K562 (cell line): ENCODE data around the gene TRPM2. TPM values are rescaled to one million over a fixed set of nuclear protein-coding genes. Genes with fewer than 3 reads are reported as not detected.
"Not testable (repeated sequence)": the region's sequence is repeated elsewhere in the genome, so short reads cannot be mapped to it uniquely, and the experiment has no call there.

ENCODE experiments used
- ATAC-seq: fragments of 200-7000 bp; cut with Tn5 transposase; 3 replicates; pipeline ENCODE4 v1.9.1; 2020; ENCODE audit warnings: moderate library complexity
- BruUV-seq: library from RNA; stranded (reverse); fragments of 400-500 nt; replicated peaks from 2 replicates; lab custom pipeline; 2021; lab: Mats Ljungman, UMichigan
- CTCF ChIA-PET: fragments of 300-600 bp; formaldehyde crosslinking; extraction: SDS; loops from one replicate; lab custom pipeline; 2021; ENCODE audit warnings: low intra/inter-chr PET ratio; lab: Yijun Ruan, JAX
- POLR2A ChIA-PET: fragments of 300-600, 350-650 bp; sonication (Branson Sonifier 250); formaldehyde crosslinking; extraction: SDS; loops from one replicate; lab custom pipeline; 2021; ENCODE audit warnings: antibody characterized with exemption, inconsistent platforms; lab: Yijun Ruan, JAX
- DNase-seq, 4 experiments: peaks; one replicate each; pipeline versions ENCODE4 v3.0.0 to v3.0.0-alpha.2; 2011 to 2018; ENCODE audit warnings: low spot score in 3 of 4, mixed read lengths in 3 of 4; ENCODE audit errors: extremely low read depth in 1 of 4
- FAIRE-seq: peaks from 2 replicates; lab custom pipeline; 2011; peaks lifted over from hg19 to GRCh38; lab: Jason Lieb, UNC
- H2AFZ ChIP-seq: 2 replicates; pipeline ENCODE4 v1.6.0; 2011; ENCODE audit warnings: low read depth, low read length, control low read depth, inconsistent platforms
- H3K27ac ChIP-seq: fragments of 200-600 bp; 3 replicates; pipeline ENCODE4 v1.8.0; 2011; ENCODE audit warnings: low read depth, mild to moderate bottlenecking, control low read depth, inconsistent platforms, low read length, moderate library complexity, mixed read lengths; ENCODE audit errors: extremely low read depth
- H3K27me3 ChIP-seq, 2 experiments: fragments of 300-600 bp in 1 of 2; 2 replicates in 1 of 2; 3 replicates in 1 of 2; pipeline versions ENCODE4 v1.6.0 to v1.8.0; 2011; ENCODE audit warnings: inconsistent platforms in 2 of 2, low read length in 2 of 2, mild to moderate bottlenecking in 1 of 2, mixed read lengths in 1 of 2, moderate library complexity in 1 of 2; ENCODE audit not compliant: control insufficient read depth in 2 of 2, insufficient read depth in 2 of 2
- H3K36me3 ChIP-seq: fragments of 300-600 bp; 3 replicates; pipeline ENCODE4 v1.8.0; 2011; ENCODE audit warnings: mild to moderate bottlenecking, low read length, inconsistent platforms; ENCODE audit not compliant: control insufficient read depth, insufficient read depth
- H3K4me1 ChIP-seq, 2 experiments: fragments of 200-600 bp in 1 of 2; replicated peaks in 1 of 2; 2 replicates in 1 of 2; 3 replicates in 1 of 2; pipeline versions ENCODE4 v1.5.1 to v1.8.0; 2011; ENCODE audit warnings: inconsistent platforms in 2 of 2, low read length in 2 of 2, mild to moderate bottlenecking in 1 of 2, mixed read lengths in 1 of 2, moderate library complexity in 1 of 2; ENCODE audit not compliant: control insufficient read depth in 2 of 2, insufficient read depth in 2 of 2
- H3K4me2 ChIP-seq: 2 replicates; pipeline ENCODE4 v1.6.1; 2011; ENCODE audit warnings: low read length, control low read depth, inconsistent platforms, mixed read lengths; ENCODE audit not compliant: insufficient read depth
- H3K4me3 ChIP-seq: fragments of 200-600 bp; sonication (generic), shearing (Covaris generic); 2 replicates; pipeline ENCODE4 v1.5.1; 2016; ENCODE audit warnings: control low read depth, inconsistent platforms
- H3K79me2 ChIP-seq: fragments of 200-600 bp; 3 replicates; pipeline ENCODE4 v1.8.0; 2011; ENCODE audit warnings: low read length, inconsistent platforms; ENCODE audit not compliant: control insufficient read depth, insufficient read depth
- H3K9ac ChIP-seq, 2 experiments: 2 replicates each; pipeline versions ENCODE4 v1.6.0 to v1.6.1; 2011; ENCODE audit warnings: low read depth in 2 of 2, low read length in 2 of 2, control low read depth in 1 of 2, inconsistent platforms in 1 of 2, mild to moderate bottlenecking in 1 of 2, mixed read lengths in 1 of 2; ENCODE audit not compliant: insufficient read depth in 1 of 2
- H3K9me1 ChIP-seq: one replicate; pipeline ENCODE4 v1.6.0; 2011; ENCODE audit warnings: inconsistent platforms, mild to moderate bottlenecking, low read length, moderate library complexity; ENCODE audit not compliant: control insufficient read depth, insufficient read depth
- H3K9me3 ChIP-seq: replicated peaks from 2 replicates; pipeline ENCODE4 v1.5.1; 2011; ENCODE audit warnings: low read depth, low read length, inconsistent platforms; ENCODE audit not compliant: control insufficient read depth, insufficient read depth
- H4K20me1 ChIP-seq: replicated peaks from 2 replicates; pipeline ENCODE4 v1.6.1; 2011; ENCODE audit warnings: low read length, inconsistent platforms, mixed read lengths; ENCODE audit not compliant: control insufficient read depth, insufficient read depth
- CEBPB ChIP-seq: fragments of 450-650 bp; IDR thresholded peaks from 2 replicates; pipeline ENCODE4 v1.6.1; 2016; ENCODE audit warnings: missing genetic modification characterization, missing compliant biosample characterization
- WGBS: fragments of 100-300 bp; shearing (Covaris generic); methylation state at CpG from one replicate; pipeline ENCODE4 v1.1.6; 2016; ENCODE audit warnings: low coverage, mixed read lengths; ENCODE audit not compliant: insufficient coverage; ENCODE audit errors: missing lambda C conversion rate; 5-methylcytosine and 5-hydroxymethylcytosine counted together
- in situ Hi-C: fragments of 300-500 bp; cut with MboI; formaldehyde crosslinking; loops from 4 replicates; pipeline ENCODE4 v1.15.0; 2018; ENCODE audit warnings: inconsistent platforms, mixed read lengths
- intact Hi-C: fragments of 100-400 bp; cut with micrococcal nuclease; formaldehyde crosslinking; loops from 2 replicates; pipeline ENCODE4 v1.14.2; 2022
- polyA plus RNA-seq, 8 experiments: library from polyadenylated mRNA; depleted of rRNA in 4 of 8; stranded (reverse) in 5 of 8; unstranded in 3 of 8; fragments of >200 nt; fragmentation: Nextera tagmentation in 2 of 8; fragmentation: Illumina TruSeq in 1 of 8; extraction: Ambion mirVana in 2 of 8; extraction: Trizol in 1 of 8; gene quantifications; 2 replicates each; pipeline versions ENCODE4 v1.2.1 to v1.2.3, GENCODE V29; 2011 to 2014; ENCODE audit warnings: inconsistent platforms in 1 of 8, missing spikeins in 1 of 8
- total RNA-seq, 7 experiments: library from RNA; depleted of rRNA in 6 of 7; stranded (reverse); fragments of >200 nt in 6 of 7; fragmentation: Illumina TruSeq in 2 of 7; extraction: Trizol in 2 of 7; gene quantifications; 2 replicates each; pipeline versions ENCODE4 v1.2.1 to v1.2.3, GENCODE V29; 2011 to 2021; ENCODE audit warnings: low replicate concordance in 1 of 7

TRPM2 gene
- total and polyA plus RNA-seq, 9 of the 15 experiments (the other 6 are each of a cell fraction or from before 2014, with no cell fraction given): 0.33 to 2.1 (median 0.98) TPM; not detected in 2

DNA sequence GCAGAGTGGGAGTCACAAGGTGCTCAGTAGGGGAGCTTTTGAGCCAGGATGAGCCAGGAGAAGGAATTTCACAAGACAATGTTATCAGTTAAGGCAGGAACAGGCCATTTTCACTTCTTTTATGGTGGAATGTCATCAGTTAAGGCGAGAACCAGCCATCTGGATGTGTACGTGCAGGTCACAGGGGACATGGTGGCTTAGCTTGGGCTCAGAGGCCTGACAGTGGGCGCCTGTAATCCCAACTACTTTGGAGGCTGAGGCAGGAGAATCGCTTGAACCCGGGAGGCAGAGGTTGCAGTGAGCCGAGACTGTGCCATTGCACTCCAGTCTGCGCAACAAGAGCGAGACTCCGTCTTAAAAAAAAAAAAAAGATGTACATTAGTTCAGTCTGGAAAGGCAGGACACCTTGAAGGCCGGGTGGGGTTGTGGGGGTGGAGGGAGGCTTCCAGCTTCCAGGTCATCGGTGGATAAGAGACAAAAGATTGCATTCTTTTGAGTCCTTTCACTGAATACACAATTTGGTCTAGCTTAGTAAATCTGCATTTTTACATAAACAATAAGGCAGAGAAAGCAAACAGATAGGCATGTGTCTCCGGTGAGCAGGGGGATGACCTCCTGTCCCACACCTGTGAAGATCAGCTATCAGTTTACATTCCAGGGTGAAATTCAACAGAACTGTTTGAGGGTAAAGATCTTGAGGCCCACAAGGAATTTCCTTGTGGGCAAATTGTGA lies 11.5 kb upstream of the TRPM2 start:
- H3K27ac ChIP-seq, BruUV-seq, H3K79me2 ChIP-seq, in situ Hi-C loops, POLR2A ChIA-PET, H3K36me3 ChIP-seq, FAIRE-seq, intact Hi-C loops, CTCF ChIA-PET, H3K9me1 ChIP-seq, H3K4me3 ChIP-seq, DNase-seq, H3K9me3 ChIP-seq, H4K20me1 ChIP-seq, ATAC-seq, H3K4me2 ChIP-seq: not testable (repeated sequence)
- Histone ChIP-seq H3K4me1 (peaks cover 17 to 22% of the 10 kb centered on the region in 2 experiments; a peak in 4 of 5 replicates), H3K27me3 (peaks cover 19 to 25% of the 10 kb centered on the region in 2 experiments), H3K9ac (0 out of 4 replicates have a peak overlapping the region, but pooled peaks of 1 of the 2 experiments have one; percentile 61), H2AFZ (peak overlapping the region; percentile 34; the same call in 1 of the 2 replicates)
- 50% methylated on average over 12 of the region's 12 CpGs for WGBS
- peak; percentile 14; the same call in 1 of the 2 replicates for TF ChIP-seq CEBPB (tag)

DNA sequence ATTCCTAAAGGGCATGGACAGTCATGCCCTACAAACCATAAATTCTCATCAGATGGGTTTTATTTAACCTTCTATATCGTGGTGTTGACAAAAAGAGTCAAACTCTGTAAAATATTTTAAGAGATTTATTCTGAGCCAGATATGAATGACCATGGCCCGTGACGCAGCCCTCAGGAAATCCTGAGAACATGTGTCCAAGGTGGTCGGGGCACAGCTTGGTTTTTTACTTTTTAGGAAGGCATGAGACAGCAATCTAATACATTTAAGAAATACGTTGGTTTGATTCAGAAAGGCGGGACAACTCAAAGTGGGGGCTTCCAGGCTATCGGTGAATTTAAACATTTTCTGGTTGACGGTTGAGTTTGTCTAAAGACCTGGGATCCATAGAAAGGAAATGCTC lies 10.4 kb upstream of the TRPM2 start:
- FAIRE-seq, BruUV-seq: not testable (repeated sequence)

More for the DNA sequence above, 10.4 kb upstream of the TRPM2 start:
- ATAC-seq, H3K9me1 ChIP-seq, DNase-seq, H3K27ac ChIP-seq, H3K4me2 ChIP-seq, in situ Hi-C loops, H4K20me1 ChIP-seq, CTCF ChIA-PET, H3K4me3 ChIP-seq, H2AFZ ChIP-seq, intact Hi-C loops, H3K9ac ChIP-seq, H3K79me2 ChIP-seq, H3K36me3 ChIP-seq, H3K9me3 ChIP-seq: not testable (repeated sequence)
- Histone ChIP-seq H3K27me3 (peaks cover 23 to 35% of the 10 kb centered on the region in 2 experiments), H3K4me1 (peaks cover 11 to 24% of the 10 kb centered on the region in 2 experiments; a peak in 4 of 5 replicates)
- POLR2A ChIA-PET: interaction anchor here (0.6 to 1.2 kb wide), 4 partner anchors 8 to 174 kb away, joined by 3 to 5 read pairs (median 3); no protein-coding TSS in a partner anchor
- WGBS: 50% methylated on average over 8 of the region's 8 CpGs
